ENCODE measurements around the gene PPP1R3F. TPM values are rescaled to one million over a fixed set of nuclear protein-coding genes. Genes with fewer than 3 reads are reported as not detected.
"Not testable (repeated sequence)": the region's sequence is repeated elsewhere in the genome, so short reads cannot be mapped to it uniquely, and the experiment has no call there.

PPP1R3F gene
- total RNA-seq, 2 donors from 2014 or later: 24.2 to 29.6 TPM

DNA sequence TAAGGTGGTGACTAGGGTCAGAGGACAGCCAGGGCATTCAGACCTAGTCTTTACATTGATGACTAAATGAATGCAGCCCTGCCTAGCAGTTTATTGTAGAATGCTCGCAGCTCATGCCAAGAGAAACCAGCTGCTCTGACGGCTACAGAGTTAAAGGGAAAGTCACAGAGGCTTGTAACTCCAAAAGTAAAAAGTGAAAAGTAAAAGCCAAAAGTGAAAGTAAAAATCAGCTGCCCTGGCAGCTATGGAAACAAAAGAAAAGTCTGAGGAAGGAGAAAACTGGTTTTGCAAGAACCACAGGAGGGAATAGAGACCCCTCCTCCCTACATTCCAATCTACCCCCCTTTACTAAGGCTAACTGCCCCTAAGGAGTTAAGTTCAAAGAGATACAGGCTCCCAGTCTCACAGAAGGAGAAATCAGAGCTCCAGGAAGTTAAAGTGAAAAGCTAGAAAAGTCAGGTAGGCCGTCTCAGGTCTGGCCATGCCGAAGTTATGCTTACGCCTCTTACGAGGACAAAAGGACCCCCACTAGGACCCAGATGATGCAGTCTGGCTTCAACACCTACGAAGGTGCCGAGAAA lies 39.9 kb downstream of the PPP1R3F start:
- Histone ChIP-seq H3K27ac (peak overlapping the region; percentile 37 to 46), H3K36me3 (no peaks in the 10 kb centered on the region), H3K4me3 (peak overlapping the region; percentile 25 to 43), H3K4me1 (no peaks in the 10 kb centered on the region), H3K9me3 (no peaks in the 10 kb centered on the region), H3K27me3 (no peaks in the 10 kb centered on the region)
- TF ChIP-seq, protein P1, sequence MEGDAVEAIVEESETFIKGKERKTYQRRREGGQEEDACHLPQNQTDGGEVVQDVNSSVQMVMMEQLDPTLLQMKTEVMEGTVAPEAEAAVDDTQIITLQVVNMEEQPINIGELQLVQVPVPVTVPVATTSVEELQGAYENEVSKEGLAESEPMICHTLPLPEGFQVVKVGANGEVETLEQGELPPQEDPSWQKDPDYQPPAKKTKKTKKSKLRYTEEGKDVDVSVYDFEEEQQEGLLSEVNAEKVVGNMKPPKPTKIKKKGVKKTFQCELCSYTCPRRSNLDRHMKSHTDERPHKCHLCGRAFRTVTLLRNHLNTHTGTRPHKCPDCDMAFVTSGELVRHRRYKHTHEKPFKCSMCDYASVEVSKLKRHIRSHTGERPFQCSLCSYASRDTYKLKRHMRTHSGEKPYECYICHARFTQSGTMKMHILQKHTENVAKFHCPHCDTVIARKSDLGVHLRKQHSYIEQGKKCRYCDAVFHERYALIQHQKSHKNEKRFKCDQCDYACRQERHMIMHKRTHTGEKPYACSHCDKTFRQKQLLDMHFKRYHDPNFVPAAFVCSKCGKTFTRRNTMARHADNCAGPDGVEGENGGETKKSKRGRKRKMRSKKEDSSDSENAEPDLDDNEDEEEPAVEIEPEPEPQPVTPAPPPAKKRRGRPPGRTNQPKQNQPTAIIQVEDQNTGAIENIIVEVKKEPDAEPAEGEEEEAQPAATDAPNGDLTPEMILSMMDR (IDR thresholded peaks at IDR 0.05): no peak
- peak; percentile 52 for DNase-seq (ENCODE audit: low spot score)

GRCh38 chrX:49310371-49310770 lies 40.8 kb downstream of the PPP1R3F start:
- Histone ChIP-seq H3K9me3 (no peaks in the 10 kb centered on the region), H3K36me3 (no peaks in the 10 kb centered on the region), H3K4me3 (no peak overlapping the region), H3K27me3 (no peaks in the 10 kb centered on the region), H3K27ac (no peak overlapping the region), H3K4me1 (no peaks in the 10 kb centered on the region)
- TF ChIP-seq, protein P1 (IDR thresholded peaks at IDR 0.05): no peak
- peak; percentile 54 for DNase-seq (ENCODE audit: low spot score)

DNA sequence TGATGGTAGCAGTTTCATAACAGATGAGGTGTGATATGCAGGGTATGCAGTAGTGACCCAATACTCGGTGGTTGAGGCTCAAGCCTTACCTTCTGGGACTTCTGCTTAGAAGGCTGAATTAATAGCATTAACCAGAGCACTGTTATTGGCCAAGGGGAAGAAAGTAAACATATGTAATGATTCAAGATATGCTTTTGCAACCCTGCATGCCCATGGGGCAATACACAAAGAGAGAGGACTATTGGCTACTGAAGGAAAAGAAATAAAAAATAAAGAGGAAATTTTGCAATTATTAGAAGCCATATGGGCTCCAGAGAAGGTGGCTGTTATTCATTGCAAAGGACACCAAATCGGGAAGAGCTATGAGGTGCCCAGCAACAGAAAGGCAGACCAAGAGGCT lies 42.6 kb downstream of the PPP1R3F start:
- H3K4me1 ChIP-seq: no peaks in the 10 kb centered on the region
- no peak overlapping the region for H3K4me3 ChIP-seq
- no peaks in the 10 kb centered on the region for H3K36me3 ChIP-seq
- H3K27me3 ChIP-seq: no peaks in the 10 kb centered on the region
- TF ChIP-seq, protein P1 (IDR thresholded peaks at IDR 0.05): no peak
- no peaks in the 10 kb centered on the region for H3K9me3 ChIP-seq
- DNase-seq (ENCODE audit: low spot score): no peak
- H3K27ac ChIP-seq: no peak overlapping the region

DNA sequence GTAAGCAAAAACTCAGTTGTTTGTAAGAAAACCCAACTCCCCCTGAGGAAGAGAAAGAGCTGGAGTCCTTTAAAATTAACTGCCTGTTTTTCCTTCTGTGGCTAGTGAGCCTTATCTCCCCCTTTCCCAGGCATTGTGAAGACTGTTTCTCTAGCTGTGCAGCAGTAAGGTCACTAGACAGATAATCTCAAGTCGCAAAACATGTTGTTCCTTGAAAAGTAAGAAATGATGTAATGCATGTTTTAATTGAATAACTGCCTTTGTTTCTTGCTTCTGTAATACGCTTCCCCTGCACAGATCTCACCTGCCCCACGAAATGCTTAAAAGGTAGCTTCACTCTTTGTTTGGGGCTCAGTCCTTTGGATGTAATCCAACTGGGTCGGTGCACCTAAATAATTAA lies 46.5 kb downstream of the PPP1R3F start:
- Histone ChIP-seq H3K27me3 (no peaks in the 10 kb centered on the region), H3K4me1 (no peaks in the 10 kb centered on the region), H3K9me3 (no peaks in the 10 kb centered on the region), H3K27ac (no peak overlapping the region), H3K4me3 (no peak overlapping the region), H3K36me3 (no peaks in the 10 kb centered on the region)
- no peak for DNase-seq (ENCODE audit: low spot score)
- TF ChIP-seq, protein P1 (IDR thresholded peaks at IDR 0.05): no peak

GRCh38 chrX:49321737-49322136 lies 52.1 kb downstream of the PPP1R3F start, which contains the start of gene GAGE12J:
TSS of gene GAGE12J (plus strand) at chrX:49322037. CDS start at chrX:49323194, 1,157 bp downstream.
- H3K36me3 ChIP-seq; H3K4me3 ChIP-seq; DNase-seq (ENCODE audit: low spot score); H3K9me3 ChIP-seq; H3K27ac ChIP-seq; H3K4me1 ChIP-seq; H3K27me3 ChIP-seq: not testable (repeated sequence)

DNA sequence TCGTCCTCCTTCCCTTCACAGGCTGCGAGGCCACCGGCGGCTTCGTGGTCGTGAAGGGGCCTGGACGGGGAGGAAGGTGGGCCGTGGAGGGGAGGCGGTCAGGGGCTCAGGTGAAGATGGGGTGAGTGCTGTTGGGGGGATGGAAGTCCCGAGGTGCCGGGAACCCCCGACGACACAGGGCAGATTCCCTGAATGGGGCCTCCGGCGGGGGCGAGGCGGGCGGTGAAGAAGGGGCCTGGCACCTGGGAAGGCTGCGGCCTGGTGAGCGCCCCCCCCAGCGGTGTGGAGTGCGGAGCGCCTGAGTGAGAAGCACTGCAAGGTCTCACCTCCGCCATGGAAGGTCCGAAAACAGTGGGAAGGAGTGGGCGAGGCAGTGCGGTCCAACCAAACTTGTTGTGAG lies 52.7 kb downstream of the PPP1R3F start:
- not testable (repeated sequence) for H3K36me3 ChIP-seq; DNase-seq (ENCODE audit: low spot score); H3K9me3 ChIP-seq; H3K27ac ChIP-seq; H3K4me1 ChIP-seq; H3K27me3 ChIP-seq; H3K4me3 ChIP-seq

GRCh38 chrX:49323735-49324134 lies 54.1 kb downstream of the PPP1R3F start:
- H3K4me3 ChIP-seq; DNase-seq (ENCODE audit: low spot score); H3K27me3 ChIP-seq; H3K36me3 ChIP-seq; H3K27ac ChIP-seq; H3K9me3 ChIP-seq; H3K4me1 ChIP-seq: not testable (repeated sequence)

GRCh38 chrX:49330421-49330820 lies 60.8 kb downstream of the PPP1R3F start:
- H3K4me3 ChIP-seq, H3K4me1 ChIP-seq, H3K27ac ChIP-seq, H3K27me3 ChIP-seq, H3K36me3 ChIP-seq, H3K9me3 ChIP-seq: not testable (repeated sequence)
- peak; percentile 52 for DNase-seq (ENCODE audit: low spot score)

DNA sequence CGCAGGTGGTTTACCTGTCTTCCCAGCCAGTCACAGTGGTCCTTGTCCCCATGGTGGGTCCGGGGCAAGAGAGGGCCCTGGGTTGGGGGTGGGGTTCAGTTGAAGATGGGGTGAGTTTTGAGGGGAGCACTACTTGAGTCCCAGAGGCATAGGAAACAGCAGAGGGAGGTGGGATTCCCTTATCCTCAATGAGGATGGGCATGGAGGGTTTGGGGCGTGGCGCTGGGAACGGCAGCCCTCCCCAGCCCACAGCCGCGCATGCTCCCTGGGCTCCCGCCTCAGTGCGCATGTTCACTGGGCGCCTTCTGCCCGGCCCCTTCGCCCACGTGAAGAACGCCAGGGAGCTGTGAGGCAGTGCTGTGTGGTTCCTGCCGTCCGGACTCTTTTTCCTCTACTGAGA lies 61.7 kb downstream of the PPP1R3F start, which contains the start of gene GAGE13:
Gene GAGE13 (plus strand): TSS at position 301 of the 400 bp plus-strand sequence. CDS start 1,156 bp downstream, outside the sequence.
- H3K4me1 ChIP-seq; H3K36me3 ChIP-seq; DNase-seq (ENCODE audit: low spot score); H3K27ac ChIP-seq; H3K9me3 ChIP-seq; H3K4me3 ChIP-seq; H3K27me3 ChIP-seq: not testable (repeated sequence)

GRCh38 chrX:49331841-49332240 lies 62.2 kb downstream of the PPP1R3F start:
- not testable (repeated sequence) for H3K27ac ChIP-seq; H3K4me1 ChIP-seq; H3K9me3 ChIP-seq; H3K4me3 ChIP-seq; DNase-seq (ENCODE audit: low spot score); H3K27me3 ChIP-seq; H3K36me3 ChIP-seq
